Measurements from ENCODE around the gene KCTD19.

The KCTD19 gene

DNA sequence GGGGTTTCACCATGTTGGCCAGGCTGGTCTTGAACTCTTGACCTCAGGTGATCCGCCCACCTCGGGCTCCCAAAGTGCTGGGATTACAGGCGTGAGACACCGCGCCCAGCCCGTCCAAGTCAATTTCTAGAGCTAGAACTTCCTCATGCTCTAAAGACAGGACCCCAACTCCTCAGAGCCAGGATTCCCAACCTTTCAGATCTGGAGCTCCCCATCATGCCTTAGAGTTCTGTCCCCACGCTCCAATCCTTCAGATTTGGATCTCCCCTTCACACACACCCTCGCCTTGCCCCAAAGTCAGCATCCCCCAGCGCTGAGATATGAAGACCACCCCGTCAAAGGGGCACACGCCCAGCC, 448 bp downstream of the KCTD19 start:
- DNase-seq, result no peak

DNA sequence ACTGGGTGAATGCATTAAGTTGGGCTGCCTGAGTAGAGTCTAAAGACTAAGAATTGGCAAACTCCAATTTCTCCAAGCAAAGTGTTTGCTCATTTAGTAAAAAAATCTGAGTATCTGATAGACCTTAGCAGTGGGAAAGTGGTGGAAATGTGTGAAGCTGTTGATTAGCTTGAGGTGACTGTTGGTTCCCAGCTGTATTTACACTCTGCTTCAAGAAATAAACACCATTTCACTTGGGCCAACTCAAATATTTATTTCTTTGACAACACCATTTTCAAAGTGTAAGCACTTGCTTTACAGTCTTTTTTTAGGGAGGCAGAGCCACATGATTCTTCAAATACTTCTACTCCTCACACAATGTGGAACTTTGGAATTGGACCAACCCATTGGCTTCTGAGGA, 8.7 kb downstream of the KCTD19 start:
- no peak for DNase-seq

DNA sequence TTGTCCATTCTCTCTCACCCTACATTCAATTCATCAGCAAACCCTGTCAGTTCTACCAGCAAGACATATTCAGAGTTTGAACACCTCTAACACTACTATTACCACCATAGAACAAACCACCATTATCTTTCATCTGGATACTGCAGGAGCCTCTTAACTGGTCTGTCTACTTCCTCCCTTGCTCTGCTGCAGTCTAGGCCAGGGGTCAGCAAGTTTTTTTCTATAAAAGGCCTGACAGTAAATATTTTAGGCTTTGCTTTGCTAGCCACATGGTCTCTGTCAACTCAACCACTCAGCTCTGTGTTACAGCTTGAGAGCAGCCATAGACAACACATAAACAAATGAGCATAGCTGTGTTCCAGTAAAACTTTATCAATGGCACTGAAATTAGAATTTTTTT, 13.8 kb downstream of the KCTD19 start:
- no peak for DNase-seq

DNA sequence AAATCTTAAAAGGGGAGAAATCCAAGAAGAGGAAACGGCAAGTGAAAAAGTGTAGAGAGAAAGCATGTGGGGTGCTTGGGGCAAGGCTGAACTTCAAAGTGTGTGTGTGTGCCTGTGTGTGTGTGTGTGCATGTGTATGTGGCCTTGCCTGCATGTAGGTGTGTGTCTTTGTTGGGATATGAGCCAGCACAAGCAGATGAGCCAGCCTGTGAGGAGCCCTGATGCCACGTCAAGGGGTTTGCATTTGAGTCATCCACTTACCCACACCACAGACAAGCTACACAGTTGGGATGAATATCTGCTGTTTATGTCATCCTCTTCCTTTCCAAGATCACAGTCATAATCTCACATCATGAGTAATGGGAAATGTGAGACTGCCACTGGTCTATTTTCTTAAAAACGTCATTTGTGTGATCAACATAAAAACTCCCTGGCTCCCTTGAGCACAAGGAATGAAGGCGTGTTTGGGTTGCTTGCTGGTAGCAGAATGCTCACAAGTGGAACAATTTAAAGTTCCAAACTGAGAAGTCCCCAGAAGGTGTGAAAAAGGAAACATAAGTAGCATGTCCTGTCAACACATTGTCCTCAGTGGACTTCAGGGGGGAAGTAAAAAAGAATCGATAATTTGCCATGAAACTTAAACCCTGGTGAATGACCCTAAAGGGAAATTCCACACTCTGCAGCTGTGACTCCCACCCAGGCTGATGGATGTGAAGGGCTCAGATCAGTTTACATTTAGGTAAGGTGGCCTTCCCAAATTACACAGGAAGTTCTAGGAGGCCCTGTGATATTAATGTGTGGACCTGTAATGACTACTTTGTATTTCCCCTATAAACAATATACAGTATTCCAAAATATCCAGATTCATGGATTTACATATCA, 14.7 kb downstream of the KCTD19 start:
- DNase-seq, result peak in 4 of 56 donors; percentile 4 to 10 (median 8)

DNA sequence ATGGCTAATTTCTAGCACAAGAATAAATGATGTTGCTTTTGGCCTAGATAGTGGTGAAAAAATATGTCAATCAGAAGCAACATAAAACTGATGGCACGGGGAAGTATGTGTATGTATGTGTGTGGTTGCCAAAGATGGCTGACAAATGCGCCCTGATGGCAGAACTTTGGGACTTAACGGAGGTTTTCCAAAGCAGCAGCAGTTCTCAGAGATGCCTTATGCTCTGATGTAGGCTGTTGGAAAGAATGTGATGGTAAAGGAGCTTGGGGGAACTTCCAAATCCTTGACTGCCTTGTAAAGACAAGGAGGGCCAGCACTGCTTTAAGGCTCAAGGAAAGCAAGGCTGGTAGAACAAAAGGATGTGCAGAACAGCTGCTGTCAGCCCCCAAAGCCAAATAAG, 16.0 kb downstream of the KCTD19 start:
- DNase-seq, result no peak

DNA sequence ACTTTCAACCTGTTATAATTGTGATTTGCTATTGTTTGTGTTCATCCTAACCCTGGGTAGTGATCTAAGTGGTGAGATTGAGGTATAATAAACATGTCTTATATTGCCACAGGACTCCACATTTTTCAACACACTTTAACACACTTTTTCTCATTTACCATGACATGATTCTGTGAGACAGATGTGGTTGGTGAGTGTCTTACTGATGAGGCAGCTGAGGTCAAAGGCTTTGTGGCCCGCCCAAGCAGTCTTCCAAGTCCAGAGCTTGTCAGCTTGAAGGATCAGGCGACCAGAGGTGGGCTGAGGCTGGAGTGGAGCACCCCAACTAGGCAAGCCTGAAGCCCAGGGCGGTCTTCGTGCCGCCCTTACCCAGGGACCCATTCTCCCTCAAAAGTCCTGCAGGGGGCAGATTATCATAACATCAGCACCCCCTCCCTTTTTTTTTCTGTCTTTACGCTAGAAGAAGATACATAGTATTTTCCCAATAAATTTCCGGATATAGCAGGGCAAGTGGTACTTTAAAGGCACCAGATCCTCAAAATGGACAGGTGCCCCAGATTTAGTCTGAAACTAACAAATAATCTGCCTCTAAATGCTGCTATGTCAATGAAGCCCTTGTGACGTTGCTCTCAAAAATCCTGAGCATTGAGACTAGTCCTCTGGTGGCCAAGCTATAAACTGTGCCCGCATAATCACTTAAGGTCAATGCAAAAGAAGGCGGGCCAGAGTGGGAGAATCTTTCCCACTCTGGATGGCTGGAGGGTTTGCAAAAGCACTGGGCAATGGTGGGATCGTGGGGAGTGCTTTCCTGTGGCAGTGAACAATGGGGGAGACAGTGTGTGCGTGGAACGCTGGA, 21.1 kb downstream of the KCTD19 start:
- DNase-seq, result no peak

DNA sequence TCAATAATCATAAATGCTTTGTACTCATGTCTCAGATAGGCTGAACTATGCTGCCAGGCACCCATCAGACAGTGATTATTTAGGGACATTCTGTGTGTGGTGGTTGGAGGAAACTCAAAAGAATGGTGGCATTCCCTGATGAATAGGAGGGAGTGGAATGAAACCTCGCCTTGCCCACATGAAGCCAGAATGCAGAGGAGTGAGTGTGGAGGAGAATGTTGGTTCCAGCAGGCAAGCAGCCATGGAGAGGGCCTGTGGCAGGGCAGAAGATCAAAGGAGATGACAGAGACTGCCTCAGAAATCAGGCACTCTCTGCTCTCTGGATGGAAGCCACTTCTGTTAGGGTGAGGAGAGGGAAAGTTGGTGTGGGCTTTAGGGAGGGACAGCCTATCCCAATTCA, 22.5 kb downstream of the KCTD19 start:
- DNase-seq, result no peak

DNA sequence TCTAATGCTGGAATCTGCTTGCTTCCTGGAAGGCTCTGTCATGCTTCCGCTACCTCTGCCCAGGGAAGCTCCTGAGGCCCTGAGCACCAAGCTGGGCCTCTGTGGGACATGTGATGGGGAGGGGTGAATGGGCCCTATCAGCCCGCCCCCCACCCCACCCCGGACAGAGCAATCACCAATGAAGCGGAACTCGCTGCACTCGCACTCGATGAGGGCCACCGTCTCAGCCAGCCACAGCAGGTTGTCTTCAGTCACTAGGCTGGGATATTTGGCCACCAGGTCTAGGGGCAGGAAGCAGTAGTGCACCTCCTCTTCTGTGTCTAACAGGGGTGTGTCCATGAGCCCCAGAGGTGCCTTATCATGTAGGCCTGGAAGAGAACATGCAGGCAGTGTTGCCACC, 23.6 kb downstream of the KCTD19 start:
- DNase-seq, result no peak

DNA sequence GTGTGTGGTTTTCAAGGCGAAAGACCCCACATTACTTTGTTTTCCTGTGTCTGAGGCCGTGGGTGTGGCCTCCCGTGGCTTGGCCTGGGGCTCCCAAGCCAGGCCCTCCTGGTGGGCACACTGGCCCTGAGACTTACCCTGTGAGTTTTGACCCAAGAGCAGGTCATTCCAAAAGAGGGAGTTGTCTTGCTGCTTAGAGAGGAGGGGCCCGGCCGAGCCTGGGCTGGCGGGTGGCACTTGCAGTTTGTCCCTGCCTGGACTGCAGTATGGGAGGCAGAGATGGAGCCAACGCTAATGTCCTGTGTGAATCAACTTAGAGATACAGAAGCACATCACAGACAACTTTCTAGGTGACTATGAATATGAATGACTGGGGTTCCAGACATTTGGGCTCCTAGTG, 24.5 kb downstream of the KCTD19 start:
- no peak for DNase-seq

DNA sequence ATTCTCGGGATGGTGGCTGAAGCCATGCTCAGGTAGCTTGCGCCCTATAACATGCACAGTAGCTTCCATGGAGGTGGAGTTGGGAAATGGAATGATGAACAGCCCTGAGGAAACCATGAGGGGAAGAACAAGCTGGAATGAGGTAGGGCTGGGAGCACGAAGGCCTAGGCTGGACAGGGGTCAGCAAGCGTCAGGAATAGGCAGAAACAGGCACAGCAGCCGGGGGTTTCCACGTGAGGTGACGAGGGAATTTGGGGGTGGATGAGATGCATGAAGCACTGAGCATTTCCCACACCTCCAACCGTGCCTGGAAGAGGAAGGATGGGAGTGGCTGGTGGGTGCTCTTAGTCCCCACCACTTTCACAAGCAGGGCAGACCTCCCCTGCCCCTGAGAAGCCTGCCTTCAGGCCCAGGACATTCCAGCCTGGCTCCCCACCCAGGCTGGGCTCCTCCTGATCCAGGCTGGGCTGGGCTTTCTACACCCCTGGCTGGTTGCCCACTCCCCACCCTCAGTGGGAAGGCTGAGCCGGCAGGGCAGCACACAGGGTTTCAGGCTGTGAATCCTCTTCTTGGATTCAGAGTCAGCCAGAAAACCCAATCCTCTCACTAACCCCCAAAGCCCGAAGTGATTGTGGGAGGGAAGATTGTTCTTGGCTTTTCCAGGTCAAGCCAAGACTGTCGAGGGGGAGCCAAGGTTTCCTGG, 25.3 kb downstream of the KCTD19 start:
- DNase-seq, result peak in 1 of 56 donors; percentile 14

DNA sequence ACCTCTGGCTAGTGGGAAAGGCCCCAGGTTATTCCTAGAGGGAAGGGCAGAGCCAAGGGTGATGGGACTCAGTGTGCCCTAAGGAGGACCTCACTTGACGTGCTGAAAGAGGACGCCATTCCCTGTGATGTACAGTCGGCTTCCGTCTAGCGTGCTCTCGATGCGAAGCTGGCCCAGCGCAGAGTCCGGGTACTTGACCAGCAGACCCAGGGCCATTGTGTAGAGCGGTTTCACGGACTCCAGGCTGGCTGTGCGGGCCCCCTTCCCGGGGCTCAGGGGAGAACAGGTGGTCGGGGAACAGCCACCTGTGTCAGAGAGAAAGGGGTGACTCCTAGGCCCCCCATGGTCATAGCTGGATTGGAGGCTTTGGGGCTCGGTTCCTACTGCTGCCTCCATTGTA, 27.3 kb downstream of the KCTD19 start:
- DNase-seq, result no peak

DNA sequence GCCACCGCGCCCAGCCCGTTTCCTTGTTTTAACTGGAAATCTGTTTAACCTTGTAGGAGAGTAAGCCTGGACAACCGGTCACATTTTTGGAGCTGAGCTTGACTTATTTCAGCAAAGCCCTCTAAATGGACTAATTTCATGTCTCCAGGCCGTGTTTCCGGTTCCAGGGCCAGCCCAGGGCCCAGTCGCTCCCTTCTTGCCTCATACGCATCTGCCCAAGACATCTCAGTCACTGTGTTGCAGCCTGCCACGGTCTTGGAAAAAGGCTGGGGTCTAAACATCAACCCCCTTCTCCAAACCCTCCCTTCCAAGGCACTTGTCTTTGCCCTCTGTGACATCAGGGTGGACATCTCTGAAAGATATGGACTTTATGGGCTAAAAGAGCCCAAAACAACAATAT, 28.3 kb downstream of the KCTD19 start:
- DNase-seq, result no peak

DNA sequence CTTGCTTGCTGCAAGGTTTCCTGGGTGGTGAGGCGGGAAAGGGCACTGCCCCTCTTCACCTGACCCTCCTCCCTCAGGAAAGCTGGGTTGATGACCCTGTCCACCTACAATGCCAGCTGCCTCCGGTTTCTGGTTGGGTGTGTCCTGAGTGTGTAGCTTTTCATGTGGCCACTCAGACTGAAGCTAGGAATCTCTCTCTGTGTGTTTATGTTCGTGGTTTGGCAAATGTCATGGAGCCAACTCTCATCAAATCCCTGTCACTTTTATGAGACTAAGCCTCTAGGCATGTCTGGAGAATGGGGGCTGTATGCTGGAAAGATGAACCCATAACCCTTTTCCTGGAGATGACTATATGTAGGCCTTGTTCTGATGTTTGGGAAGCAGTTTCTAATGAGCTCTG, 30.1 kb downstream of the KCTD19 start:
- no peak for DNase-seq

DNA sequence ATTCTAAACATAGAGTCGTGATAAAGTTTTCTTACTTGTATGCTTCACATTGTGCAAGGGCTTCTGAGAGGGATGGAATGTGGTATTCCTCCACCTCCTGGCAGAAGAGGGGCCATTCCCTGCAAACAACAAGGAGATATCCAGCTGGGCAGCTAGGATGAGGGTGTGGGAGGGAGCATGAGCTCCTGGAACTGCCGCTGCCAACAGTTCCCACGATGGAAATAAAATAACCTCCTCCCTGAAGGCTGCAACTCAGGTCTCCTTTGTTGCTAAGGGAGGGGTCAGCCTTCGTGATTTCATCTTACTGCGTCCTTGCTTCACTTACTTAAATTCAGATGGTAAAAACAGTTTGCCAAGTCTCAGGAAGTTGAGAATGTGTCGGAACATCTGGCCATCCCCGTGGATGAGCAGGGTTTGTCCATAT, 31.6 kb downstream of the KCTD19 start:
- DNase-seq, result no peak

DNA sequence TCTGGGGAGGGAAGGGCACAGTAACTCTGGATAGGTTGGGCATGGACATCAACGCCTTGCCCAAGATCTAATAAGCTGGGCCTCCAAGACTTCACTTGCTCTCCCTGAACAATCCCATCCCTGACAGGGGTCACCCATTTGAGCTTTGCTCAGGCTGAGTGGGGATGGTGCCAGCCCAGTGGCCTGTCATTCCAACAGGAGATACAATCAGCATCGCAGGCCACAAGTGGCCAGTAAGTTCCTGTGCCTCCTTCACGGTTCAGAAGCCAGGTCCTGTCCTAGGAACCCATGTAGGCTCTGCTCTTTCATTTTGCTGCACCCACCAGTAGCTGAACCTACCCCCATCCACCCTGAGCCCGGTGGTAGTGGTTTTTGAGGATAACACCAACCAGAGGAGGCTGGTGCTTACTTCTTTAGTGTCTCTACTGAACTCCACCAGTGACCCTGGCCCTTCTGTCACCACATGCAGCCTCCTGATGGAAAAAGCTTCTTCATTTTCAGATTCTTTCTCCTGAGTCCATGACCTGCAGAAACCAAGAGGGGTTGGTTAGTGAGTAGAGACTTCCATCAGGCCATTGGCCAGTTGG, 32.3 kb downstream of the KCTD19 start:
- DNase-seq, result no peak

DNA sequence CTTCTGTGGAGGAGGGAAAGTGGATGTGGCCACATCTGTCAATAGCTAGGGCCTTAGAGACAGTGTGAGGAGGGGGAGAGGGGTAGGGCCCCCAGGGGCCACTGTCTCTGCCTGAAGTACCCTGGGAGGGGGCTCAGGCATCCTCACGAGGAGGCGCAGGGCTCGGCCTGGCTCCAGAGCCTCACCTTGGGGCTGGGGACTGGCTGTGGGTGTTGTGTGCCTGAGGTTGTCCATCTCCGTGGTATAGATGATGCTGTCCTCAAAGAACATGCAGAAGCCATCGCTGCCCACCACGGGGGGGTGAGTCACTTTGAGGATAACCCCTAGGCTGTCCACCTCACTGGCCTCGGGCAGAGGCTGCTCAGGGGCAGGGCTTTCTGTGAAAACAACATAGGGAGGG, 35.1 kb downstream of the KCTD19 start:
- no peak for DNase-seq

DNA sequence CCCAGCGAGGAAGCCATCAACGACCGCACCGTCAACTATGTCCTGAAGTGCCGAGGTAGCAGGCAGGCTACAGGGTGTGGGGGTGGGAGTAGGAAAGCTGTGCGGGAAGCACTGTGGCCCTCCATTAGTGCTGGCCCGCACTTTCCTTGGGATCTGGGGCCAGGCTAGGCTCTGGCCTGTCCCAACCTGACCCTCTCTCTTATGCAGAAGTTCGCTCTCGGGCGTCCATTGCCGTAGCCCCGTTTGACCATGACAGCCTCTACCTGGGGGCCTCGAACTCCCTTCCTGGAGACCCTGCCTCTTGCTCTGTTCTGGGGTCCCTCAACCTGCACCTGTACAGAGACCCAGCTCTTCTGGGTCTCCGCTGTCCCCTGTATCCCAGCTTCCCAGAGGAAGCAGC, 38.6 kb downstream of the KCTD19 start:
- DNase-seq, result no peak

DNA sequence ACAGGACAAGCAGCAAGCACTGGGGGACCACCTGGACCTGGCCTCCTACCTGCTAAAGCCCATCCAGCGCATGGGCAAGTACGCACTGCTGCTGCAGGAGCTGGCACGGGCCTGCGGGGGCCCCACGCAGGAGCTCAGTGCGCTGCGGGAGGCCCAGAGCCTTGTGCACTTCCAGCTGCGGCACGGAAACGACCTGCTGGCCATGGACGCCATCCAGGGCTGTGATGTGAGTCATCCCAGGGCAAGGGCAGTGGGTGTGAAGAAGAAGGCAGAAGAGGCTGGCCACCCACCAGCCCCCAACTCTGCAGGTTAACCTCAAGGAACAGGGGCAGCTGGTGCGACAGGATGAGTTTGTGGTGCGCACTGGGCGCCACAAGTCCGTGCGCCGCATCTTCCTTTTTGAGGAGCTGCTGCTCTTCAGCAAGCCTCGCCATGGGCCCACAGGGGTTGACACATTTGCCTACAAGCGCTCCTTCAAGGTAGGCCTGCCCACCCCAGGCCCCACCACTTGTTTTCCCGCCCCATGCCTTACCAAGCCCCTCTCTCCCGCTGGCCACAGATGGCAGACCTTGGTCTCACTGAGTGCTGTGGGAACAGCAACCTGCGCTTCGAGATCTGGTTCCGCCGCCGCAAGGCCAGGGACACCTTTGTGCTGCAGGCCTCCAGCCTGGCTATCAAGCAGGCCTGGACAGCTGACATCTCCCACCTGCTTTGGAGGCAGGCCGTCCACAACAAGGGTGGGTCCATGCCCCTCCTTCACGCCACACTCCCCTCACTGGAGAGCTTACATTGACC, 39.9 kb downstream of the KCTD19 start:
- no peak for DNase-seq

DNA sequence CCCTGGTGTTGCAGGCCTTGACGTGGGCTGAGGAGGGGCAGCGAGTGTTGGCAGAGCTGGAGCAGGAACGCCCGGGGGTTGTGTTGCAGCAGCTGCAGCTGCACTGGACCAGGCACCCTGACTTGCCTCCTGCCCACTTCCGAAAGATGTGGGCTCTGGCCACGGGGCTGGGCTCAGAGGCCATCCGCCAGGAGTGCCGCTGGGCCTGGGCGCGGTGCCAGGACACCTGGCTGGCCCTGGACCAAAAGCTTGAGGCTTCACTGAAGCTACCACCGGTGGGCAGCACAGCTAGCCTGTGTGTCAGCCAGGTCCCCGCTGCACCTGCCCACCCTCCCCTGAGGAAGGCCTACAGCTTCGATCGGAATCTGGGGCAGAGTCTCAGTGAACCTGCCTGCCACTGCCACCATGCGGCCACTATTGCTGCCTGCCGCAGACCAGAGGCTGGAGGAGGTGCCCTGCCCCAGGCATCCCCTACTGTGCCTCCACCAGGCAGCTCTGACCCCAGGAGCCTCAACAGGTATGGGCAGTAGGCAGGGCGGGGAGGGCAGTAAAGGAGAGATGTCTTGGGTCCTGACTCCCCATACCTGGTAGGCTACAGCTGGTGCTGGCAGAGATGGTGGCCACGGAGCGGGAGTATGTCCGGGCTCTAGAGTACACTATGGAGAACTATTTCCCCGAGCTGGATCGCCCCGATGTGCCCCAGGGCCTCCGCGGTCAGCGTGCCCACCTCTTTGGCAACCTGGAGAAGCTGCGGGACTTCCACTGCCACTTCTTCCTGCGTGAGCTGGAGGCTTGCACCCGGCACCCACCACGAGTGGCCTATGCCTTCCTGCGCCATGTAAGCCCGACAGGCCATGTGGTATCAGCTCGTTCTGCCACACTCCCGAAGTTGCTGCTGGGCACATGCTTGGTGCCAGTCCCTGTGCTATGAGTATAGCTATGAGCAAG, 41.6 kb downstream of the KCTD19 start:
- DNase-seq, result peak in 10 of 56 donors; percentile 5 to 38 (median 10)
